GM18499 (cell line): ENCODE measurements around the gene ARFGAP3.

Source experiments
- ATAC-seq: cut with Tn5 transposase; IDR thresholded peaks from one replicate; pipeline ENCODE4 v1.9.1; 2021; ENCODE audit warnings: moderate number of reproducible peaks; ENCODE audit not compliant: insufficient read depth, unreplicated experiment

The ARFGAP3 gene

DNA sequence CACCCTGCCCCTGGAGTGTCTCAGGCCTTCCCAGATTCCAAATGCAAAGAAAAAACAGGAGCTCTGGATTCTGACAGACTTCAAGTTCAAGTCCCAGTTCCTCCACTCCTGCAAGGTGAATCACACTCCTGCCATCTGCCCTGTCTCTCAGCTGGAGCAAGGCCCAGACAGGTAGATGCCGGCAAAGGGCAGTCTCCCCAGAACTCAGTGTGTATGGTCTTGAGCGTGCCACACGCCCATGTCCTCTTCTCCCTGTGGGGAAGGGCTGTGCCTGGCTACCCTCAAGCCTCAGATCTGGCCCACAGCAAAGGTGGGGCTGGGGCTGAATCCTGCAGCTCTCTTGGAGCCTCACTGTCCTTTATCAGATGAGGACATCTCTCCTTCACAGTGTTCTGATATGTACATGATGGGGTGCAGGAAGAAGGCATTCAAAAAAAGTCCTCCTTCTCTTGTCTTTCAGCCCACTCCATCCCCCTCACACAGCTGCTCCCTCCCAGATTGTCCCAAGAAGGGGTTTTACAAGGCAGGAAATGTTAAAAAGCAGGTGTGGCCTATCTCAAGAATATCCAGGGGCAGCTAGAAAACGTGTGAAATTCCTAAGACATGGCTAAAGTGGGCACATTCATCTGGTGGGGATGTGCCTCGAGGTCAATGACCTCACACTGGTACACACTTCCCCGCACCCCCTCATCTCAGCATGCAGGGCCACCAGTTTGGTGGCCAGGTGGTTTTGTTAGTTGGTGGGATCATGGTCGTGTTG lies 27.7 kb upstream of the ARFGAP3 start:
- no peak for ATAC-seq

- ATAC-seq = no peak
Observed at GRCh38 chr22:42883970-42884369, 26.9 kb upstream of the ARFGAP3 start.

- no peak for ATAC-seq
Observed at GRCh38 chr22:42883121-42883520, 26.0 kb upstream of the ARFGAP3 start.

DNA sequence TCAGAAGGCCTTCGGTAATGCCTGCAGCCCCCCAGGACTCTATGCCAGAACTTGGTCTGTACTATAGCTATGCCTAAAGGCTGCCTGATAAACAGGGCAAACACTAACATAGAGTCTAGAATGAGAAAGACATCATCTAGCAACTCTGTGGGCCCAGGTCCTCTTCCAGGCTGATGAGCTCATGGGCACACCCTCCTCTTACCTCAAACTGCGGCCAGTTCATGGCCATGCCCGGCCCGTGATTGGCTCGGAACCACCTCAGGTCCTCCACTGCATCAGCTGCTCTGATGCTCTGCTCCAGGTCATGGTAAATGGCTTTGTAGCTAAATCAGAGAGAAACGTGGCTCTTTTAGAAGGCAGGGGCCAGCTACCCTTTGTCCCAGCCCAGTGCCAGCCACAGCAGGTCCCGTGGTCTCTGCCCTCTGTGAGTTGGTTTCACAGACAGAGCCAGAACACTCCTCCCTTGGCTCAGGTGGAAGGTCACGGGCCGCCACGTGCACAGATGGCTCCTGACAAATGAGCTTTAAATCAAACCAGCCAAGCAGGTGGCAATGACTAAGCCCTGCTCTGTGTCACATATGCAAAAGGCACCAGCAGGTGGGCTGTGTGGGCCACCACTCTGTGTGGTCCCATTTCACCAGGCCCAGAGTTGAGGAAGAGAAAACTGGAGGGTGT lies 25.0 kb upstream of the ARFGAP3 start:
- no peak for ATAC-seq

- no peak for ATAC-seq
Observed at GRCh38 chr22:42881298-42881697, 24.2 kb upstream of the ARFGAP3 start.

DNA sequence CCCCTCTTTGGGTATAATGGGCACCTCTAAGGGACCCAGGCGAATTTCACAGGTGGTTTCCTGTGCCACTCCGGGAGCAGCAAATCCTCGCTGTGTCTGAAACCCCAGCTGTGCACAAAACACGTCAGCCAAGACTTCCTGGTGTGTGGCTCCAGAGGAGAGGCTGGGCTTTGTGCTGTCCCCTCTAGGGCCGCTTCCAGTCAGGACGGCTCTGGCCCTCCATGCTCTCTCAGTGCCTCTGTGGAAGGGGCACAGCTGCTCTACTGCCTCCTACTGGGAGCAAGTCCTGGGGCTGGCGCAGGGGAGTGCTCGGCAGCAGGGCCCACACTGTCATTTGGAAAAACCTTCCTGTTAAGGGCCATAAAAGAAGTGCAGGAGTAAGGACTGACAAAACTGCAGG lies 23.7 kb upstream of the ARFGAP3 start:
- no peak for ATAC-seq

DNA sequence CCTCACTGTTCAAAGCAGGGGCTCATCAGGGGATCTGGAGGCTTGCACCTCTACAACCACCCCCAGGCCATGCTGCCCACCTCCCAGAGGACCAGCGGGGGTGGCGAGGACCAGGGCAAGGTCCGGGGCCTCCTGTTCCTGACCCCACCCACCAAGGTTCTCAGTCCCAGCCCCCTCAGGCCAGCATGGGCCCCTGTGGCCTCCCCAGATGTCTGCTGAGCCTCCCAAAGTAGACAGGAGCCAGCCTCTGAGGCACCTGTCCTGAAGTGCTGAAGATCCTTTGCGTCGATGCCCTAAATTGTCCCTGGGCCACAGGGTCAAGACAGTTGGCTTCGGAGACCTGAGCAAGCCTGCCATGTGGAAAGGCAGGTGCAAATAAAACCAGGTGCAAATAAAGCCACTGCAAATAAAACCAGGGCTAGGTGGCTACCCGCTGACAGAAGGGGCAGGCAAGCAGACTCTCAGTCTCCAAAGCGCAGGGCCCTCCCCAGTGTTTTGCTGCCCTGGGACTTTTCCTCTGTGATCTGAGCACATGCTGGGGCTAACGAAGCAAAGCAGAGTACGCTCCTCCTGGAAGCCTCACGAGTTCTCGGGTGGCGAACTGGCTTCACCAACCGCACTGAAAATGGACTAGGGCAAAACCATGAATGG lies 22.4 kb upstream of the ARFGAP3 start:
- ATAC-seq = no peak

- no peak for ATAC-seq
Observed at GRCh38 chr22:42878561-42879305, 21.7 kb upstream of the ARFGAP3 start.

DNA sequence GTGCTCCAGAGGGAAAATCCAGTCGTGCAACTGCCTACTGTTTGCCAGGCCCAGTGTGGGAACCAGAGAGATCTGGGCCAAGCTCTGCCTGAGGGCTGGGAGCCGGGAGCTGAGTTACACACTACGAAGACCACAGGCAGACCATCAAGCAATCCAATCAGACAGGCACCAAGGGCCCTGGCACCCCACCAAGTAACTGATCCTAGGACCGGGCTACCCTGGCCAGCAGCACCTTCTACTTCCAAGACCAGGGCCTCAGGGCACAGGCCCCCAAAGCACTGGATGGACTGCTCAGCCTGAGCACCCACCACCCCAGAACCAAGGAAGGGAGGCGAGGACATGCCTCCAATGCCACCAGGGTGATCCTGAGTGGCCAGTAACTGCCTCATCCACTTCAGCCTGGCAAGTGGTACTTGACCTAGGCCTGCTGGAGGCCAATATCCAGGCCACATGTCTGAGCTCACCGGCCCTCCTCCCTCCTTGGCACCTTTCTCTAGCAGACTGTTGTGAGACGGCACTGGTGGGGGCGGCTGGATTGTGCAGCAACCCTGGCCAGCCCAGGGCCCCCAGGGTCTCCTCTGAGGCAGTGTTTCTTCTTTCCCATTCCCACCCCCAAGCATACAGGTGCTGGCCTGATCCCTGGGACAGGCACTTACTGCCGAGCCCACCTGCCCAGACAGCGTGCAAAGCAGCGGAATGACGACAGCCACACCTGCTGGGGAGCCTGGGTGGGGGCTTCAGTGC lies 20.7 kb upstream of the ARFGAP3 start:
- ATAC-seq = no peak

GRCh38 chr22:42877158-42877557 lies 20.1 kb upstream of the ARFGAP3 start:
- no peak for ATAC-seq

DNA sequence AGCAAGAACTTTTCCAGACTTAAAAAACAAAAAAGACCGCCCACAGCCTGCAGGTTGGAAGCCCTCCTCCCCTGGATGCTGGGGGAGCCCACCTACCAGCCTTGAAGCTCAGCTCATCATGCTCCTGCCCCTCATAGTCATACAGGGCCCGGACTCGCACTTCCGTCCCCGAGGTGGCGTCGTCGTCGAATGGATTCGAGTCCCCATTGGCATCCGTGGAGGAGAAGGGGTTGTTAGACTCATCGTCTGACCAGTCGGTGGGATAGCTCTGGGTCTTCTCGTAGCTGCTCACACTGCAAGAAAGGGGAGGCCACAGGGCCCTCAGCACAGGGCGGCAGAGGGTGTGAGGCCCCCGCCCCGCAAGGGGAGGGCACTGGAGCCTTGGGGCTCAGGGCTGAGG lies 19.0 kb upstream of the ARFGAP3 start:
- ATAC-seq = no peak

DNA sequence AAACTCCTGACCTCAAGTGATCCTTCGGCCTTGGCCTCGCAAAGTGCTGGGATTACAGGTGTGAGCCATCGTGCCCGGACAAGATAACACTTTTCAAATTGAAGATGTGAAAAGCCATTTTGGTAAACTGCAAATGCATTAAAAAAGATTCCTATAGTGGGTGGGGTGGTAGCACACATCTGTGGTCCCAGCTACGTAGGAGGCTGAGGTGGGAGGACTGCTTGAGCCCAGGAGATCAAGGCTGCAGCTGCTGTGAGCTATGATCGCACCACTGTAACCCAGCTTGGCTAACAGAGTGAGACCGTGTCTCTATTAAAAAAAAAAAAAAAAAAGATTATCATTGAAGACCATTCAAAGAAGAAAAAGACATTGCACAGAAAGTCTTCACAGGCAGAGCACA lies 16.9 kb upstream of the ARFGAP3 start:
- ATAC-seq = no peak

DNA sequence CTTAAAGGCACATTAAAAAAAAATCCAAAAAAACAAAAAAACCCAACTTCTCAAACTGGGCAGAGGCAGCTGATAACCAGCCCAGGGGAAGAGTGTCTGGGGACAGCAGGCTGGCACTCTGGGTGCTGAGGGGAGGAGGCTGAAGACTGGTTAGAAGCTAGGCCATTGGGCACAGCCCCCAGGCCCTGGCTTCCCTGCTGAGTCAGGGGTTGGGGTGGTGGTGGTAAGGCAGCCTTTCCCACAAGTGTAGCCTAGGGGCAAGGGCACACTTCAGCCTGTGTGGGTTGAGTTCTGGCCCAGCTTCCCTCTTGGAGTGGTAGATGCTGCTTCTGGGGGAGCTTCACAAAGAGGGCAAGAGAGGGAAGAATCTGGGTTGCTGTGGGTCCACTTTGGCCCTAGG lies 16.3 kb upstream of the ARFGAP3 start:
- no peak for ATAC-seq

GRCh38 chr22:42872821-42873220 lies 15.7 kb upstream of the ARFGAP3 start:
- no peak for ATAC-seq

GRCh38 chr22:42871146-42872050 lies 14.3 kb upstream of the ARFGAP3 start:
- no peak for ATAC-seq

GRCh38 chr22:42869888-42870480 lies 12.9 kb upstream of the ARFGAP3 start:
- ATAC-seq = no peak

DNA sequence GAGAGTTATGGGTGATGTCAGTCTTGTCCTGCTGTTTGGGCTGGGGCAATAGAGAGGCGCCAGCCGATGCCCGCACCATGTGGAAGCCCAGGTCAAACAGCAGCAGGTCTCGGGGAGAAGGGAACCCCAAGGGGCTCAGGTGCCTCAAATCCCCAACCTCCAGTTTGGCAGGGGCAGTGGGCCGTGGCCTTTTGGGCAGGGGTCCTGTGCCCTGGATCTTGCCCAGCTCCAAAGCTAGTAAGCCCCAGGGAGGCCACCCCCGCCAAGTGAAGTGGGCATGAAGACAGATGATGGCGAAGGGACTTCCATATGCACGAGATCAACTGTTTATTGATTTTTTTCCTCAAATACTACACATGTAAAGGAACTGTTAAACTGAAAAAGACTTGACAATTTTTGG lies 12.4 kb upstream of the ARFGAP3 start:
- no peak for ATAC-seq

- ATAC-seq = no peak
Observed at GRCh38 chr22:42868751-42869251, 11.7 kb upstream of the ARFGAP3 start.

DNA sequence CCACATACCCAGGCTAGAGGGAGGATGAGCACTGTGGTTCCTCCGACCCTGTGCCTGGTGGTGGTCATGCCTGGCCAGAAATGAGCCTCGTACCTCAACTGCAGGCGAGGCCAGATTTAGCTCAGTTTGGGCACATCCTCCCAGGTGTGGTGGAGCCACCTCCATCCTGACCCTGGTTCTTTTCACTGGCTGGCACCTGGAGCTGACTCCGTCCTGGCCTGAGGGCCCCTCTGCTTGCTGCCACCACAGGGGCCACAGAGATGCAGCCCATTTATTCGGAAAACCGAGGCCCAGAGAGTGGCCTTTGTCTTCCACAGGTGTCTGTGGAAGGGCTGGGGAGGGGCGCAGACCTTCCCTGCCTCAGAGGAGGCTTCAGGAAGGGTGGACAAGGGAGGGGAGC lies 9.0 kb upstream of the ARFGAP3 start:
- no peak for ATAC-seq
